GM19467 (cell line): Measurements from ENCODE around the gene TNFSF4.

ENCODE experiments used
- ATAC-seq: cut with Tn5 transposase; IDR thresholded peaks from one replicate; pipeline ENCODE4 v1.9.1; 2021; ENCODE audit warnings: mild to moderate bottlenecking, moderate library complexity; ENCODE audit not compliant: unreplicated experiment

TNFSF4 gene

GRCh38 chr1:173212952-173213491 is 5.9 kb upstream of the TNFSF4 start:
- peak; percentile 78 for ATAC-seq

DNA sequence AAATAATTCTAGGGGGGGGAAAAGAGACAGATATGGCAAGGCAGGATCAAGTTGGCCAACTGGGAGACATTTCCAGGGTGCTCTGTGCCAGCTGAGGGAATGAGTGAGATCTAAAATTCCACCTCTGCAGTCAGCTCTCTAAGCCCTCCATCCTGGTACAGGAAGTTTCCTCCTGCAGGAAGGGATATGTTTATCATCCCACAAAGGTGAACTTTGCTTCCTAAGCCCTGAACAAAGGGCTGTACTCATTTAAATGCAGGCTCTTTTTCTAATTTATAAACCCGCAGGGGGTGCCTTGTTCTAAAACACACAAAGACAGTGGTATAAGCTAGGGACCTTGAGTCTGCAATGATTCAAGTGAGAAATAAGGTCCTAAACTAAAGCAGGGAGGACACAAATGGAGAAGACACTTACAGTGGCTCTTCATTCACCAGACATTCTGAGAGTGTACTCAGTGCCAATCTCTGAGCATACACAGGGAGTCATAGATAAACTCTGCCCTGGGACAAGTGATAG is 3.6 kb upstream of the TNFSF4 start:
- ATAC-seq: no peak

DNA sequence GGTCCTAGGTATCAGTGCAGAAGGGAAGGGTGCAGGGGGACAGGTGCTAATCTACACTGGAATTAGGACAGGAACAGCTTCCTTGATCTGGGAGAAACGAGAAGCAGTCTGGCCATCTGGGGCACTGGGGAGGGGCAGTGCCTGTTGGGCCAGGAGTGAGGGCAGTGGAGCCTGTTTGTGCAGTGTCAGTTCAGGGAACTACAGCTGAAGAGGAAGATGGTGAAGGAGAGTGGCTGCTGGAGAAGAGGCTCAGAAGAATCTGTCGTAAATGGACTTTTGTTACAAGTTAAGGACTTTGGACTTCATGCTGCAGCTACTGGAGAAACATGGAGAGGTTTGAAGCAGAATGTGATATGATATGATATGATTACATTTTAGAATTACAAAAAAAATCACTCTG is 3.2 kb upstream of the TNFSF4 start:
- no peak for ATAC-seq

DNA sequence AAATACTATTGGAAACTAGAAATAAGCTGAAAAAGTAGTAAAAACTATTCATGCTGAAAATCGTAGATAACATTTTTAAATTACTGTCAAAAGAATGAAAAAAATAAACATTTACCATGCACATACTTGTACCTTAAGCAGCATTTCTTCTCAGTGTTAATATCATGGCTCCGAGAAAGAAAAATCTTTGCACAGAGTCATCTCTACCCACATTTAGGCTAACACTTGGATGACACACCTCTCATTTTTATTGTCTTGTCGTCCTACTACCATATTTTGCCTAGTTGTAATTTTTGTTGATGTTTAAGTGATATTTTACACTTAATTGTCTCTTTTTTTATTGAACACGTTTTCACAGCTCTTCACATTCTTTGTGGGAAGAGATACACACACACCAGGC is 1.7 kb upstream of the TNFSF4 start:
- ATAC-seq: no peak

DNA sequence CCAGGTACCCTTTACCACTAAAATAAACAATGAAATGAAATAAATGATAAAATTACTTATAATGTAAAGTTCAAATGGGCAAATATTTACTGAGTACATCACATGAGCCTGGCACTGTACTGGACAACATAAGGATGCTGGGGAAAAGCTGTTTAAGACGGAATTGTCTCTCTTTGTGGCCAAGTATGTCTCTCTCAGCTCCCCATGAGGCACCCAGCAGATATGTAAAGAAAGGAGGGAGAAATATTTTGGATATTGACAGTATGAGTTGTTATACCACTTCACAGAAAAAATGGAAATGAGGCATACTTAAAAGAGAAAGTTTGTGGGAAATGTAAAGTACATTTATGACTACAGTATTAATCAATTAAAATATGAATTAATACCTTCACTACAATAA is 1.0 kb upstream of the TNFSF4 start:
- no peak for ATAC-seq

DNA sequence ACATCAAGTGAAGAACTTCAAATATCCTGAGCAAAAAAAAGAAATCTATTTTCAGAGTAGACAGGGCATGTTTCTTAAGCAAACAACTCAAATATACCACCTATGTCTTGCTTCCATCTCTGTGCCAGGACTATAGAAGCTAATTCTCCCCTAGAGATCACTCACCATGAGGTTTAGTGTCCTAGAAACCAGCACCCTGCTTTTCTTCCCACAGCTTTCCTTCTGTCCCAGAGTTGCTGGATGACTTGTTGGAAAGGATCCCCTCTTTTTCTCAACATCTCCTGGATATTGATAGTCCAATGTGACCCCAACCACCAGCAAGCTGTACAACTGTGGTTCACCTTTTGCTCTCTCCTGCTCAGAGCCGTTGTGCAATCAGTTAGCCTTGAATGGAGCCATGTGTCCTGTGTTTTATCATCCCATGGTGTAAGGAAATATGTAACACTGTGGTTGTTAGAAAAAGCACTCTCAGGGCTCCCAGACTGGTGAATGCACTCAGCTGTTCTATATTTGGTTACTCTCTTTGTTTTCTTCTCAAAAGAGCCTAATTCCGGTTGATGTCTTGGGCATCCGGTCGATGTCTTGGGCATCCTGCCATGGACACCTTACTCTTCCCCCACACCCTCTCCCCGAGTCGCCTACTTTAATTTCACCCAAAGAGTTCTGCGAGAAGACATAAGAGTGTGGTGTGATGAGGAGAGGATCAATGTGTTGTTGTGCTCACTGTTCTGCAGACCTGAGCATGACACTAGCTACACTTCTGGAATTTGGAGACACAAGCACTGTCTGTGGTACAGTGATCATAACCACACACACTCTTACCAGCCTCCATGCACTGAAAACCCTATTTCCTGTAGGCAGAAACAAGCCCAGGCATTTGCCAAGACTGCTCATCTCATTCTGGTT is 1.7 kb downstream of the TNFSF4 start:
- no peak for ATAC-seq

- no peak for ATAC-seq
Observed at GRCh38 chr1:173204693-173205092, 2.4 kb downstream of the TNFSF4 start.

DNA sequence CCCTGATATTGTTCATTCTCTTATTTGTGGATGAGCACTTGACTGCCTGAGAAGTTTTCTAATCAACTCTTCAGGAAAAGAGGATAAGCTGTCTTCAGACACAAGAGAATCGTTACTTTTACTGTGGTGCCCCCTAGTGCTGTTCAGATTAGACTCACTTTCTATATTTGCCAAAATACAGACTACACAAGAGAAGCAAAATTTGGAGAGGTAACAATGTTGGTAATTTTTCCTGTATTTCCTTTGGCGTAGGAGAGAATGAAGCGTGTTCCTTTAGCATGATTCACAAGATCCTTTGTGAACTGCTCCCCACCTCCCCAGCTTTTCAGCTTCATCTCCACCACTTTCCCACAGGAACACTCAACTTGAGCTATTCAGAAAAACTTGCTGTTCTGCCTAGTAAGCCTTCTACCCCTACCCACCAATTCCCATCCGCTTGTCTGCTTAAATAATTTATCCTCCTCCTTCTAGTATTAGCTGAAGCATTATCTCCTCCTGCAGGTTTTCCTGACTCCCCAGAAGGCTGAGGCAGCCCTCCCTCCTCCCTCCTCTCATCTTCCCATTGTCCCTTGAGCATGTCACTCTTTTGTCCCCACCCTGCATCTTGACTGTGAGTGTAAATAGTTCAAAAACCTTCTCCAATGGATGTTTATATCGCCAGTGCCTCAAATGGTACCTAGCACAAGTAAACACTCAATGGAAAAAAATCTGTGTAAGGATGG is 4.5 kb downstream of the TNFSF4 start:
- ATAC-seq: no peak

- no peak for ATAC-seq
Observed at GRCh38 chr1:173201969-173202368, 5.2 kb downstream of the TNFSF4 start.

DNA sequence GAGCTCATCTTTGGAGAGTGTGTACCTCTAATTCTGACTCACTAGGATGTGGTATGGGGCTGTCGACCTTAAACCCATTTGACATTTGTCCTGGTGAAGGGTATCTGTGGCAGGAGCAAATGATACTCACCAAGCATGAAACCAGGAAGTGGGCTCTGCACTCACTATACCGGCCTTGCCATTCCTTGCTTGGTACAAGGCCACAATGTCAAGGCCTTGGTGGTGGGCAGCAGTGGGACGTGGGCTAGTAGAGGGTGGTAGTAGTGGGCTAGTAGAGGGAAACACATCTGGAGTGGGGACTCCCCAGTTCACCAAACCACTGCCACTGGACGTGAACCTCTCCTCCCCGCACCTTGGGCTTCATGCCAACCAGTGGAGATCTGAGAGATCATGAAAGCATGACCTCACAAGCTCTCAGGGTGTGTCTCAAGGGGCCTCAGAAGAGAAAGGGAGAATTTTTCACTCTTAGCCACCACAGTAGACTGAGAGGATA is 11.5 kb downstream of the TNFSF4 start:
- peak; percentile 58 for ATAC-seq

- no peak for ATAC-seq
Observed at GRCh38 chr1:173193639-173194038, 13.5 kb downstream of the TNFSF4 start.

DNA sequence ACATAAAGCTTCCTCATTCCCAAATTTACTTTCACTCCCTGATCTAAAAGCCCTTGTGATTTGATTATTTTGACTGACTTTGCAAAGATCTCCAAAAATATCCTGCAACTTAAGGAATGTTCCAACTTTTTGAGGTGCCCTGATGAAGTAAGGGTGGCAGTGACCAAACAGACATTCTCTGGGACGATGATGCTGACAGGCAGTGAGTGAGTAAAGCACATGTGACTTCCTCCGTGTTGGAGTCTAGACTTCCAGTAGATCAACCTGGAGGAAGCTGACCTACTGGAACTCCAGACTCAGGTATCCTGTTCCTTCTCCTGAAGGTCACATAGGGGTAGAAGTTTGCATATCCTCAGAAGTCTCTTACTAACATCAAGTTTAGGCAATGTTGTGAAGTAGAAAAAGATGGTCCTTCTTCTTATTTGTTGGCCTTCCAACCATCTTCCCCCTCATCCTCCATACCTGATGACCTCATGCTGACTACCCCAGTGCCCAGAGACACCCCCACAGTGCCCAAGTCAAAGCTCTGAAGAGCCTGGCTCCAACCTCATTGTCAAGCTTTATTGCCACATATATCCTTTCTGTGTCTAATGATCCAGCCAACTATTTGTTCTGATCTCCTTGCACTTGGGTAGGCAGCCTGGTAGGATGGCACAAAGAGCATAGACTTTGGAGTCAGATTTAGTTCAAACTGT is 16.0 kb downstream of the TNFSF4 start:
- ATAC-seq: no peak

DNA sequence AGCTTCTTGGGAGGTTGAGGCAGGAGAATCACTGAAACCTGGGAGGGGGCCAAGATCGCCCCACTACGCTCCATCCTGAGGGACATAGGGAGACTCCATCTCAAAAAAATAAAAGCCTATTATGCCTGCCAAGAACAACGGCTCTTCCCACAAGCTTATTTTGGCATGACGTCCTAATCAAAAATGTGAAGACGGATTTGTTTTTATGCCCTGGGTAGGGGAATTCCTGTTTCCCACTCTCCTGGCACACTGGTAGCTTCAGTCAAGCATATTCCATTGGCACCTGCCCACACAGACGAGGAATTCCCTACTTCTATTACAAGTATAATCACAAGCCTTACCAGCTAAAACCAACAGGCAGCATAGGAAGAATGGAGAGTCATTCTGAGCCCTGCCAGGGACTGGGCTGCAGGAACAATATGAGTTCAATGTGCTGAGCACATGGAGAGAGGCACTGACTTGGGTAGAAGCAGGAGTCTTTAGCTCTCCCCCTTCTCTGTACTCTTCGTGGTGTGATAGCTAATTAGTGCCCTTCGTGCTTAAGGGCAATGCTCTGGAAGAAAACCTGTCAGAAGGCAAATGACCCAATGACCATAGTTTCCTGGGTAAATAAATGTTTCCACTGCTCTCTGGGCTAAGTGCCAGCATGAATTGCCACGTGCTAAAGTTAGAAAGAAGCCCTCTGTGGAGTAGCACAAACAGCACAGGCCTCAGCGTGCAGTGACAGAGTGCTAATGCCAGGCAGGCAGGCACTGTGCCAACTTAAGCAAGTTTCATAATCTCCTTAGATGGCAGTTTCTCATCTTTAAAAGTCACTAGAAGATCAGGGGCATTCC is 16.8 kb downstream of the TNFSF4 start:
- no peak for ATAC-seq

DNA sequence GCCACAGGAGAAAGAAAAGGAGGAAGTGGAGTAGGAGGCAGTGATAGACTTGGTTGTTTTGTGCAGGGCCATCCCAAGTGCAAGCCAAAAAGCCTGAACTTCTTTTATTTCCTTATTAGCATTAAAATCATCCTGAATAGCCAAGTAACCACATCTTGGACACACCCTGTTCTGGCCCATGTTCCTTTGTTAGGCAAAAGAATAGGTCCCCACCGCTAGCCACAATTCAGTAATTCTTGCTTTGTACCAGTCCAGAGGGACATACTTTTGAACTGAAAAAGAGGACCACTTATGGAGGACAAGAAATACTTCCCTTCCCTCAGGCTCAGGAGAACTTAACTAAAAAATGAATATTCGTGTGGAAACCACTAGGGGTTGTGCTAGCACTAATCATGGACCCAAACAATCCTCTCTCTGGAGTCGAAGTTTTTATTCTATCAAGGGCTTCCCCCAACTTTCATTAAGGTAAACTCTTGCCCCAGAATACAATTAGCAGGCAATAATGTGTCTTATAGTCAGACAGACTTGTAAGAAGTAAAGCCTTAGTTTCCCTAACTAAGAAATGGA is 19.4 kb downstream of the TNFSF4 start:
- no peak for ATAC-seq

DNA sequence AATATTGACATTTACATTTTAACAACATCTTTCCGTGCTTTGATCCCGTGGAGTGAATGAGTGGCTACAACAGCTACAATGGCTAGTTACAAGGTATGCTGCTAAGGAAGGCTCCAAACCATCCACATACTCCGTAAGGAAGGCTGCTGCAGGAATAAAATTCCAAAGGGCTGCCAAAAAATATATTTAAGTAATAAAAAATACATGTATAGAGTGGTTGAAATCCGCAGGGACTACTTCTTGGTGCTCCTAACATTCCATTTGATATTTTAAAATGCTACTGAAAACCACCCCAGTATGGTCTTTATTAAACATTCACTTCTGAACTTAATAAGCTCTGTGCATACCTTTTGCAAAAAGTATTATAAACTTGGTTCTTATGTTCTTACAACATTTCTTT is 25.3 kb downstream of the TNFSF4 start:
- no peak for ATAC-seq

DNA sequence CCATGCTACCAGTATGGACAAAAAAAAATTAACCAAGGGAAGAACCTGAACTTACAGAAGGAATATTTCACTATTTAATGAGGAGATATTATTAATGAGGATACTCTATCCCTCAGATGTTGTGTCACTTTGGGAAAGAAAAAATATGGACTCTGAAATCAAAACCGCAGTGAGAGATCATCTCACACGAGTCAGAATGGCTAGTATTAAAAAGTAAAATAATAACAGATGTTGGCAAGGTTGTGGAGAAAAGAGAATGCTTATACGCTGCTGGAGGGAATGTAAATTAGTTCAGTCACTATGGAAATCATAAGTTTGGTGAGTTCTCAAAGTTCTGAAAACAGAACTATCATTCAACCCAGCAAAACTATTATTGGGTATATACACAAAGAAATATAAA is 30.9 kb downstream of the TNFSF4 start:
- no peak for ATAC-seq

DNA sequence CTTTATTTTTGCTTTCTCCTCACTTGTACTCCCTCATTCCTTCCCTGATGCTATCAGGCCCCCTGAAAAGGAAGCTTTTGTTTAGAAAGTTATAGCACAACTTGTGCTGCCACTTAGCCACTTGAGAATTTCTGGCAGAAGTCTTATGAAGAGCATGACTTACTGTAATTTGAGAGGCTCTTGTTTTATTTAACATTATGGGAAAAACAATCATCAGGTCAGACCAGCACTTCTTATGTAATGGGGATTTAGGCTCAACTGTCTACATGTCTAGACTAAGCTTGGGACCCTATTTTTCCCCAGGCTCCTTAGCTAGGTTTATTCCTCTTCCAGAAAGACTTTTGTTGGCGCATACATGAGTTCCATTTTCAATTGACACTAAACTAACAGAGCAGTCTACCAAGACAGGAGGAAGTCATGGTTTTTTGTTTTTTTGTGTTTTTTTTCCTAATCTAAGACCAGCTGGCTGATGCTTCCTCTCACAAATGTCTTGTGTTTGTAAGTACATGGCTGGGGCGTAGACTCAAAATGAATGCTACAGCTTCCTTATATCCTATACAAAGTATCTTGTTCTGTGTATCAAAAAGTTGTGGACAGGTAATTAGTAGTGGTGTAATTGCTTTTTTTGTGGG is 31.5 kb downstream of the TNFSF4 start:
- ATAC-seq: no peak

DNA sequence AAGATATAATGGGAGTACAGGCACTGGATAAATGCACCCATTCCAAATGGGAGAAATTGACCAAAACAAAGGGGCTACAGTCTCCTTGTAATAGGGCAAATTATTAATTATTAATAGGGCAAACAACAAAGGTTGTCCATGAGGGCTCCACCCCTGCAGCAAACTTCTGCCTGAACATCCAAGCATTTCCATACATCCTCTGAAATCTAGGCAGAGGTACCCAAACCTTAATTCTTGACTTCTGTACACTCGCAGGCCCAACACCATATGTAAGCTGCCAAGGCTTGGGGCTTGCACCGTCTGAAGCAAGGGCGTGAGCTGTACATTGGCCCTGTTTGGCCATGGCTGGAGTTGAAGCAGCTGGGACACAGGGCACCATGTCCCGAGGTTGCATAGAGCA is 33.7 kb downstream of the TNFSF4 start:
- ATAC-seq: no peak

DNA sequence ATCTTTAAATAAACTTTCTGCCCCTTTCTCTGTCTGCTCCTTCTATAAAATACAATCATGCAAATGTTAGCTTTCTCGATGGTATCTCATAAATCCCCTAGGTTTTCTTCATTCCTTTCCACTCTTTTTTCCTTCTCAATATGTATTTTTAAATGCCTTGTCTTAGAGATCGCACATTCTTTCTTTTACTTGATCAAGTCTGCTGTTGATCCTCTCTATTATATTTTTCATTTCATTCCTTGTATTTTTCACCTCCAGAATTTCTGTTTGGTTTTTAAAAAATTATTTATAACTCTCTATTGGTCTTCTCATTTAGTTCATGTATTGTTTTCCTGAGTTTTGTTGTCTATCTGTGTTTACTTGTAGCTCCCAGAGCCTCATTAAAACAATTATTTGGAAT is 36.0 kb downstream of the TNFSF4 start:
- no peak for ATAC-seq
